AG08395 (cell line): ENCODE measurements around the gene PMEPA1.

Source experiments
- DNase-seq: peaks from one replicate; pipeline ENCODE4 v3.0.0; 2012; ENCODE audit warnings: mixed read lengths, low spot score

PMEPA1 gene

DNA sequence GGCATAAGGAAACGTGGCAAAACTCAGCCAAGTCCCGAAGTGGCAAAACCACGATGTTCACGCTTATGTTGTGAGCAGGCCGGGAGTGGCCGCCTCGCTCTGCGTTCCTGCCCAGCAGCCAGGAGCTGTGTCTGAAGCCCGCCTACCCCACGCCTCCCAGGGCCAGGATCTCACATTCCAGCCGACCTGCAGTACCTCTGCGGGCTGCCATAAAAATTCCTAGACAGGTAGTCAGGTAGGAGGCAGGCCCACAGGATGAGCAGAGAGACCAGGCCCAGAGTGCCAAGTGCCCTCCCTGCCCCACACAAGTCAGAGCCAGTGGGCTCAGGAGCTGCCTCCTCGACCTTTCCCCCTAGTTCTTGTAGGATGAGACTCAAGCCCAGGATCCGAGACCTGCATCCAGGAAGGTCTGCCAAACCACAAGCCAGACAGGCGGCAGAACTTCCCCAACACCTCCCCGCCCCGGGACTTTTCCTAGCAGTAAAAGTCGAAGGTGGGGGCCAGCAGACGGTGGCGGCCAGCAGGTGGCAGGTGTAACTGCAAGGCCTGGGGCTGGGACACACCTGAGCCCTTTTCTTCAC is 16.7 kb downstream of the PMEPA1 start:
- DNase-seq, result no peak

DNA sequence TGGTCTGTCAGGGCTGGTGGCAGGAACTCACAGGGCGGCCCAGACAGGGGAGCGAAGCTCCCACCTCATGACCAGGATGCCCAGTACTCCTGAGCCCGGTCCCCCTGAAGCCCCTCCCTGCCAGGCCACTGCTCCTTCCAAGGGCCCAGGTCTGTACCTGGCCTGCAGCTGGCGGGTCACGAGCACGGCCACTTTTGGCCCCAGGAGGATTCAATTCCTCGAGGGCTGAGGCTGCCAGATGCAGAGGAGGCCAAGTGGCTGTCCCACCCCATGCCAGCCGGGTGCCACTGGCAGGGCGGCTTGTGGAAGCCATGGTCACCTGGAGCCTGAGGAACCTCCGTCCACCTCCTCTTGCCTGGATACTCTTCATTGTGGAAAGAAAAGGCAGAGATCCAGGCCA is 17.4 kb downstream of the PMEPA1 start:
- DNase-seq, result no peak

DNA sequence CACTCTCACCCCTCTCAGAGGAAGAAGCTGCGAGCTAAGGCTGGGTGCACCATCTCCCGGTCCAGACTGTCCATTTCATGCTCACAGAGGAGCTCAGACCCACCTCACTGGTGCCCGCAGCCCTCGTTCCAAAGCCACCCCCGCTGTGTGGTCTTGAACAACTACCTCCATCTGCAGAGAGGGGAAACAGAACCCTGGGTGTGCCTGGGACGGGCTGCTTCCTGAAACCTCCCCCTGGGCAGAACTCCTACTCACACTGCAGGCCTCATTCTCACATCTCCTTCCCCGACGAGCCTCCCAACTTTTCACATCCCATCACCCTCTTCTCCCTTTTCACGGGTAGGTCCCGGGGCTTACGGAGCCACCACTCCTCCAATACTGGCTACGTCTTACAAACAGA is 18.1 kb downstream of the PMEPA1 start:
- no peak for DNase-seq

DNA sequence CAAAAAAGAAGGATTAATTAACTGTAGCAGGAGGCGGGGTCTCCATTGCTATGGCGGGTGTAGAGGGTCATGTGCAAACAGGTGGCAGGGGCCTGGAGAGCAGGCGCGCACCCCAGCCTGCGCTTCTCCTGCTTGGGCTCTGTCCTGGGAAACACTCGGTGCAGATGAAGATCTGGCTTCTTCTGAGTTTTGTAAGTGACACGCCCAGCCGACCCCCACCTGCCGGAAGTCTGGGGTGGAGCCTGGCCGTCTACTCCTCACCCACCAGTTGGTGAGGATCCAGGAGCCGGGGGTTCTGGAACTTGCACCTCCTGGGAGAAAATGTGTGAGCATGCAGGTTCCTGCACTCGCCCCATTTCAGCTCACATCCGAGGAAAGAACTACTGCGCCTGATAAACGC is 19.3 kb downstream of the PMEPA1 start:
- DNase-seq, result no peak

DNA sequence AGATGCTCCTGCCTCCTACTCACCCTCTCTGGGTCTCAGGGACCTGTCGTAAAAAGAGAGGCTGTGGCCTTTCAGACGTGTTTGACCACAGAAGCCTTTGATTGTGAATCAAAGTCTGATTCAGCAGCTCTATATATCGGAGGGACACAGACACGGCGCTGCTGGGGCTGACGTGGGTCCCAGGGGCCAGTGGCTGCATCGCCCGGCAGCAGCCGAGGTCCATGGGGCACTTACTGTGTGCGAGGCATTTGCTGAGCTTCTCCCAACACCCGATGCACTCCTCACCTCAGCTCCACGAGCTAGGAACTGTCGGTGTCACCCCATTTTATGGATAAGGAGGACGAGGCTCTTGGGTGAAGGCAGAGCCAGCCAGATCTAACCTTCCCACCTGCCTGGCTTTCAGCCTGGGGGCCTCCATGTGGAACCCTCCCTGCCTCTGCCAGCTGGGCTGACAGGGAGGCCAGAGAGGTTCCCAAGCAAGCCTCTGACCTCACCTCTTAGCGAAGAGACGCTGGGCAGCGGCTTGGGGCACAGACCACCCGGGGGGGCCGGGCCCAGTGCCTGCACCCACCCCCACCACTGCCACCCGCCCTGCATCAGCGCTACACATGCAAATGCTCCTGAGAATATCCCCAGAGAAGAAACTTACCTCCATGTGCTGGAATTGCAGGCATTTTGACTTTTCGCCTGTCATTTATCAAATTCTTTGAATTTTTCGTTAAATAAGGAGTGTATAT is 19.9 kb downstream of the PMEPA1 start:
- DNase-seq, result no peak

DNA sequence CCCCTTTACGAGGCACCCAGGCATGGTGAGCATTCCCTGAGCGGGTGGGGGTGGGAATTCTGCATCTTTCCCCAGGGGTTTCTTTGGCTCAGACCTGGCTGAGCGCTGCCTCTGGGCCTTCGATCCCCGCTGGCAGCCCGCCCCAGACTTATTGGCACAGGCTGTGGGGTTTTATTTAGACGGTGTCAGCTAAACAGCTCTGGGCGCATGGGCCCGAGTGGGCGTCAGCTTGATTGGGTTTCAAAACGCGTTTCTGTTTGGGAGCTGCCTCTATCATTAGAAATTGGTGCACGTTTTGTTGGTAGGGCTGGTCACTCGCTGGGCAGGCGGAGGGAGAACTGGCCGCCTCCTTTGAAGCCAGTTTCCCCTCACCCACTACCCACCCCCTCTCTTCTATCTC is 21.0 kb downstream of the PMEPA1 start:
- DNase-seq, result no peak

DNA sequence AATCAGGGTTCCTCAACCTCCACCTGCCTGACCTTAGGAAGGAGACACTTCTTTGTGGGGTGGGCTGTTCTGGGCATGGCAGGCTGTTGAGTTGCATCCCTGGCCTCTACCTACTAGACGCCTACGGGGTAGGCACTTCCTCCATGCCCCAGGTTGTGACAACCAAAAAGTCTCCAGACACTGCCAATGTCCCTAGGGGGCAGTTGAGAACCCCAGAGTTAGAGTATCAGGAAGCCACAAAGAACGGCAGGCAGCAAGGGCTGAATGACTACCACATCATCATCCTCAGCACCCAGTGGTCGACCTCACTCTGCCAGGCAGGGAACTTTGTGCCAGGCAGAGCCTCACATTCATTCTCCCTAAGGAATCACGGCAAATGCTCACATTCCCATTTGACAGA is 21.5 kb downstream of the PMEPA1 start:
- no peak for DNase-seq

DNA sequence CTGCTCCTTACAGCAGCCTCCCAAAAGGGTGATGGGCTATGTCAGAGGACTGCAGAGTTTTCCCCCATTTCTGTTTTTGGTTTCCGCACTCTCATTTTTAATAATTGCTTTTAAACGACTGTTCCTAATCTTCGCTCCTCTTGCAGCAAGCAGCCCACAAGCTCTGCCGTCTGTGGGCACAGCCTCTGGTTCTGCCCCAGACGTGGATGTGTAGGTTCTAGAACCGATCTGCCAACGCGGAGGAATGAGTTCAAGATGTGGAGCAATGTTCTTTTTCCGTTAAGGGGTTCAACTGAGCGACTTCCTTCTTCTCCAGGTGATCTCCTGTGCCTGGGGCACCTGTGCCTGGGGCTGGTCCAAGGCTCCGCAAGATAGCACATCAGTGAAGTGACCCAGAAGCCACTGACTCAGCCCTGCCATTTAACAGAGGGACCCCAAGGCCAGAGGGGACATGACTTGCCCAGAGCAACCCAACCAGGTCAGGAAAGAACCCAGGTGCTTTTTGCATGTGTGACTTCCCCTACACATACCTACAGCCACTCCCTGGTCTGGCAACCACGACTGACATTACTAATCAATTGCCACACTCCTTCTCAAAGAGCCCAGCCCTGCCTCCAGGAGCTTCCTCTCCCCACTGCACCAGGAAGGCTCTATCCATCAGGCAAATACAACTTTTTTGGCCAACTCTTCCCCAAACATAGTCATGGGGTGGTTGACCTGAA is 22.7 kb downstream of the PMEPA1 start:
- DNase-seq, result no peak

DNA sequence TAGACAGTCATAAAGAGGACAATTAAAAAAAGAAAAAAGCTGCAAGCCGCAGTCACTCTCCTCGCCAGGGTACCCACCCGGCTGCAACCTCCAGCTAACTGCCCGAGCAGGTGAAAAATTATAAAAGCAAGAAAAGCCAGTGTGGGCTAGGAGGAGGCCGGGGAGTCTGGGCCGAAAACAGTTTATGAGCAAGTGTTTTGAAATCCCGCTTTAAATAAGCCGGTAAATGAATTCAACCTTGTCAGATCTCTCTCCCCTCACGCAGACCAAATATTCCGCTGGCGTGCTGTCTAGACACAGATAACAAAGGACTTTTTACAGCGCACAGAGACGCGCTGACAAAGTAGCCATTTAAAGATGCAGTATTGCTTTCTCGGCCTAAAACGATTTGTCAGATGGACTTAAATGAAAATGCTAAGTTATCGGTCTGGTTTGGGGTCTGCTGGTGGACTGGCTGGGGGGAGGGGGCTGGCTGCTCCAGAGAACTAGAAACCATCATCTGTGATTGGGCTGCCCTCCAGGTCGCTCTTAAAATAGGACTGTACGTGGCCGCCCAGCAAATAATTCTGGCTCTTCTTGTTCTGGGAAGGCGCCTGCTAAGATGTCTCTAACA is 24.6 kb downstream of the PMEPA1 start:
- no peak for DNase-seq

DNA sequence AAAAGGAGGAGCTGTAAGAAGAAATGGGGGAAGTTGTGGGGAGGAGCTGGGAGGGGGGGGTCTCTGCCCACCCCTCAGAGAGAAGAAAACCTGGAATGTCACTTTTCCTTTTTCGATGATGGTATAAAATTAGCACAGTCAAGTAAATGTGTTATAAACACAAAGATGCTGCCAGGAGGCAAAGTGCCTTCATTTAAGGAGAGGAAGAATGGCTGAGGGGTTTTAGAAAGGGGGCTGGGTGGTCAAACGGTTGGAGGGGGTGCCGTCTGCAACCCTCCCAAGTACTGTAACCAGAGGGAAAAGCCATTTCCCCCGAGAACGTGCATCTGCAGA is 25.0 kb downstream of the PMEPA1 start:
- DNase-seq, result no peak

DNA sequence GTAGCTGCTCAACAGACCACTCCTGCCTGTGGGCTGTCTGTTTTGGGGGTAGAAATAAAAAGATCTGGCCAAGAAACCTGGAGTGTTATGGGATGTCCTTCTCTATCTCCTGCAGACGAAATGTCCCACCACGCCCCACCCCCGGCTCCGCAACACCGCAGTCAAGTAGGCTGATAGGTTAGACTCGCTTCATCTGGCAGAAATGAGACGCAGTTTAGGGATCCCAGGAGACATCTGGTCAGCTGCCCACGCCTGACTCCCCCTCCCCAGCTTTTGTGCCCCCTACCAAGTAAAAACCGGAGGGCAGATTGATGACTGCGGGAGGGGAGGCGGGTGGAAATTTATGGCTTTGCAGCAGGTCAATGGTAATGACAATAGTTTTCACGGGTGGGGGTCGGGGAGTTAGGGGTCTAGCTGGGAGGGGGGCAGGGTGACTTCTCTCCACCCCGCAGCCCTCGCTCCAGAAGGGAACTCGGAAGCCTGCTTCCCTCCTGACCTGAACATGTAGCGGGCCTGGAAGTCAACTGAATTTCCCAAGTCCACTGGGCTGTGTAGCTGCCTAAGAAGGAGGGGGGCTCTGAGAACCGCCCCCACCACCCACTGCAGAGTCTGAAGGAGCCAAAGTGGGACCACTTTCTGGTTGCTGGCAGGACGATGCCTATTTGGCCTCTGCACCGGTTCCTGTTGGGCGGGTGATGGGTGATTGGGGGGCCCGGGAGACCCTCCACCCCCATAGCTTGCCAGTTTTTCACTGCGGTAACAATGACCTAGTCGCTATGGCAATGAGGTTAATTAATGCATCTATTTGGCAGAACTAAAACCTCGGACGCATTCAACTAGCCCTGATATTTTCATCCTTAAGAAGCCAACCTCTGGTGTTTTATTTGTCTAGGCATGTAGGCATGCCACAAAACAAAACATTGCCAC is 25.7 kb downstream of the PMEPA1 start:
- DNase-seq, result no peak

DNA sequence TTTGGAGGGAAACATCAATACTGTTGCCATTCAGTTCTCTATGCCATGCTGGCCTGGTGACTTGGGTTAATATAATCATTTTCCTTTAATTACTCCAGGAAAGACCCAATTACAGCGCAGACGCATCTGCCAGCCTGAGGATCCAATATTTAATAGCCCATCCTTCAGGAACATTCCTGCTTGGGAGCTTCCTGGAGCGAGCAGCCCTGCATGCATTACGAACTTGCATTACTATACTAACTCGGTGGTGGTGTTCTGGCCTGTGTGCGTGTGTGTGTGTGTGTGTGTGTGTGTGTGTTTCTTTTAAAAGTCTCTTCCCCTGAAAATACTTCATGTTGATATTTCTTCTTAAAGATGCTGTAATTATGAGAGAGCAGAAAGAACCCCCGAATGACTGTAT is 26.5 kb downstream of the PMEPA1 start:
- DNase-seq, result no peak

DNA sequence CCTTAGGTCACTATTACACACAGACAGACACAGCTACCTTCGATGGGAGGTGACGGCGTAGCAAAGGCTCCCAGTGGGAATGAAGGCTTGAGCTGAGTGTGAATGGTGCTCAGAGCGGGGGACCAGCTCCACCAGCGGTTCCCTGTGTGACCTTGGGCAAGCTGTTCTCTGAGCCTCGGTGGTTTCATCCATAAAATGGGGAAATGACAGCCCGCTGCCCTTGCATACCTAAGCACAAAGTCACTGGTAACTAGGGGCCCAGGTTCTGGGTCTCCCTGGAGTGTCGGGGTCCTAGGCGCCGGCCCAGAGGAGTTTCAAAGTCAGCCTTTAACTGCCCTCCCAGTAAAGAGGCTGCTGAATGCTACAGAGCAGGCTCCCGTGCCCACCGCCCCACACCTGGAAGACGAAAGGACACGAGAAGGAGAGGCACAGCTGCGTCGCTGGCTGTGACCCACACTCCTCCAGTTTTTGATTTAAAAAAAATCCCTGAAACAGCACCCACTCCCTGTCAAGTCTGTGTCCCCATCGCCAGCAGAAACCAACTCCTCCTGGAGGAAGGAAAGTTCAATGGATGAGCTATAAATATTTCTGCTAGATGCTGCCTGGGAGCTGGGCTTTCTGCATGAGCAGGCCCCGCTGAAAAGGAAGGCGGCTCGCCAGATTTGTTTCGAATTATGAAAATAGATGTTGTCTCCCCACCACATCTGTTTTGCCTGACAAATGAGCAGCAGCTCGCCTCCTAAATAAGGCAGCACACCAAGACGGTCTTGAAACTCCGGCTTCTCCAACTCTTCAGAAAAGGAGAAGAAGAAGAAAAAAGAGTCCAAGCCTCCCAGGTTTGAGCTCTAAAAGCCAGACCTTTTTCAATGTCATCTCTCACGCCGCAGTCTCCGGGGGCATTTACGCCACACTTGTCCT is 27.4 kb downstream of the PMEPA1 start:
- no peak for DNase-seq

DNA sequence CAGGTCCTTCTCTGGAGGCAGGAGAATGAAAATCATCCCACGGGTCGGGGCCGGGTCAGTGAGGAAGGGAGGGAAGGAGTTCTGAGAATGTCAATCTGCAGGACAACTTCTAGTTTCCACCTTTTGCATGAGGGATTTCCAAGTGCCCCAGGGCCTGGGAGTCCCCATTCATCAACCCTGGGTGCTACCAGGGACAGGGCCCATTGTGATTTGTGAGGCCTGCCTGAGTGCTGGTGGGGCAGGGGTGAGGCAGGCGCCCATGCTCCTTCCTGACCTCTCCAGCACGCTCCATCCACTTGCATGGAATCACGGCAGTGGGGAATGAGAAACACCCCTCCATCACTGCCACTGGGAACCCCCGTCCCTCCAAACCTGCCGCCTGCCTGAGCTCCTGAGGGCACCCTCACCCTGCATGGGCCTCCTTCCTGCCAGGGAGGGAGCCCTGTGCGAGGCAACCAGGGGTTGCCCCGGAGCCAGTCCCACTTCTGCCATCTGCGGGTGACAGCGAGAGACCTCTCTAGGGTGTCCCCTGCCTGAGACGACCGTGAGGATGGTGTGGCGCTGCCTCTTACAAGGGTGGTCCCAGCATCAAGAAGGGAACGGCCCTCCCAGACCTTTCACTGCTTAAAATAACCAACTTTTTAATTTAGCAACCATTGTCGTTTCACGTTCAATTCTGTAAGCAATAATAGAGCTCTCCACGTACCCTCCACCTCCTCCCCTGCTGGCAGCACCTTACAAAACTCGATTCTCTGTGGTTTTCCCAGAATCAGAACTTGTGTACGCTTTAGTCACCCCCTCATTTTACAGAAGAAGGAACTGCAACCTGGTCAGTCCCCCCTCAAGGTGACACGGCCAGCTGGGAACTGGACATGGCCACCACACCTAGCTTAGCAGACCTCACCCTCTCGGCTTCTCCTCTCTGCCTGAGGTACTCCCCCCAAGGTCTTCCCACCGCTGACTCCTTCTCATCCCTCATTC is 28.6 kb downstream of the PMEPA1 start:
- no peak for DNase-seq

DNA sequence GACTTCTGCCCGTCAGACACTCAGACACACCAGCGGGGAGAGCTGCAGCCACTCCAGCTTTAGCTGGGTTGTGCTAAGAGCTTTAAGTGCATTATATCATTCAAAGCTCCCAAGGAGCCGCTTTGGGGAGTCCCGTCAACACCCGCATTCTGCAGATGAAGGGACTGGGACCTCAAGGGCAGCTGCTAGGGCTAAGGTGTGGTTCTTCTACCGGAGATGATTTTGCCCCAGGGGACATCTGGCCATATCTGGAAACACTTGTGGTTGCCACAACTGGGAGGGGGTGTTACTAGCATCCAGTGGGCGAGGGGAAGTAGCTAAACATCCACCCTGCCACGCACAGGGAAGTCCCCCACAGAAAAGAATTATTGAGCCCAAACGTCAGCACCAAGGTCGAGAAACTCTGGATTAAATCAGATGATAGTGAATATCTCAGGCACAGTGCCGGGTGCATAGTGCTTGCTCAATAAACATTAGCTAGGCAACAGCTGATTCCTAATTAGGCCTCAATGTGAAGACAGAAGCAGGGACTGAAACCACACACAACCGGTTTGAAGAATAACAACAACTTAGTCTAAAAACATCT is 29.6 kb downstream of the PMEPA1 start:
- no peak for DNase-seq

DNA sequence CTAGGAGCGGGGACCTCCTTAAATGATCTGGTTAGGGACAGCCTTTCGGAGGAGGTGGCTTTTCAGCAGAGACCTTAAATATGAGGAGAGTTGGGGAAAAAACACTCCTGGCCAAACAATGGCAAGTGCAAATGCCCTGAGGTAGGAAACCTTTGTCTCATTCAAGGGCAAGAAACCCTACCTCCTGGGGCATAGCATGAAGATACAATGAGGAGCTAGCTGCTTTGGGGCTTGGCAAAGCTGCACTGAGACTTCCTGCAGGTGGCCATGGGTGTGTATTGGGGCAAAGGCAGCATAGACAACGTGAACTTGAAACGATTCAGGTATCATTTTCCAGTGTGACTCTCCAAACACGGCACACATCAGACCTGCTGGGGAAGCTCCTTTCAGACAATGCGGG is 30.7 kb downstream of the PMEPA1 start:
- DNase-seq, result no peak

DNA sequence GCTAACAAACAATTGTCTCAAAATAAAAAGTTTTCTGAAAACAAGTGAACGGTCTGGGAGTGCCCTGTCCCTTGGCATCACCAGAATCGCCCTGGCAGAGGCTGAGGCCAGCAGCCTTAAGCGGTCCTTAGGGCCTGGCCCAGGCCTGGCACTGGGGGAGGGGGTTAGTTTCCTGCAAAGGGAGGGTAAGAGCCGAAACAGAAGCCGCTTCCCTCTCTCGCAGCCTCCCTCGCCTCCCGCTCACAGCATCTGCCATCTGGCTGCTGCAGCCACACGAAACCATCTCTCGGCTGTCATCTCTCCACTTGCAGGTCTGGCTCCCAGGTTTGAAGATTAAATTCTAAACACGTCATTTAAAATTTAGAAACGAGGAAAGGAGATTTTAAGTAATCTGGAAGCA is 31.5 kb downstream of the PMEPA1 start:
- DNase-seq, result no peak

DNA sequence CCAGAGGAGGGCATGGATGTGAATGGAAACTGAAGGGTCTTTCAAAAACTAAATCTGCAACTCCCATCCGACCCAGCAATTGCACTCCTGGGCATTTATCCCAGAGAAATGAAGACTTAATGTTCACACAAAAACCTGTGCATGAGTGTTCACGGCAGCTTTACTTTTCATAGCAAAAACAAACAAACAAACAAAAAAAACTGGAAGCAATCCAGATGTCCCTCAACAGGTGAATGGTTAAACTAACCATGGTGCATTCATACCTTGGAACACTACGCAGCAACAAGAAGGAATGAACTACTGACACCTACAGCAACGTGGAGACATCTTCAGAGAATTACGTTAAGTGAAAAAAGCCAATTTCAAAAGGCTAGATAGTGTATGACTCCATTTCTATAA is 32.2 kb downstream of the PMEPA1 start:
- no peak for DNase-seq
